Measurements from ENCODE around the gene ANKMY2.
"Not testable (repeated sequence)": the region's sequence is repeated elsewhere in the genome, so short reads cannot be mapped to it uniquely, and the experiment has no call there.

The ANKMY2 gene

GRCh38 chr7:16659854-16660497 lies 14.4 kb upstream of the ANKMY2 start:
- DNase-seq (ENCODE audit: low read depth in 2 of 2) = not testable (repeated sequence)

GRCh38 chr7:16657656-16658279 lies 12.2 kb upstream of the ANKMY2 start:
- DNase-seq (ENCODE audit: low read depth in 2 of 2) = no peak

GRCh38 chr7:16656141-16656540 lies 10.6 kb upstream of the ANKMY2 start:
- no peak for DNase-seq (ENCODE audit: low read depth in 2 of 2)

- no peak for DNase-seq (ENCODE audit: low read depth in 2 of 2)
Observed at GRCh38 chr7:16655394-16655793, 9.8 kb upstream of the ANKMY2 start.

- no peak for DNase-seq (ENCODE audit: low read depth in 2 of 2)
Observed at GRCh38 chr7:16652888-16653287, 7.3 kb upstream of the ANKMY2 start.

GRCh38 chr7:16652240-16652583 lies 6.7 kb upstream of the ANKMY2 start:
- DNase-seq (ENCODE audit: low read depth in 2 of 2) = no peak

- DNase-seq (ENCODE audit: low read depth in 2 of 2) = no peak
Observed at GRCh38 chr7:16651396-16652239, 6.1 kb upstream of the ANKMY2 start.

GRCh38 chr7:16650266-16650665 lies 4.7 kb upstream of the ANKMY2 start:
- no peak for DNase-seq (ENCODE audit: low read depth in 2 of 2)

GRCh38 chr7:16649196-16649595 lies 3.6 kb upstream of the ANKMY2 start:
- DNase-seq (ENCODE audit: low read depth in 2 of 2) = no peak

GRCh38 chr7:16648551-16648950 lies 3.0 kb upstream of the ANKMY2 start:
- DNase-seq (ENCODE audit: low read depth in 2 of 2) = no peak

GRCh38 chr7:16647435-16647960 lies 1.9 kb upstream of the ANKMY2 start:
- no peak for DNase-seq (ENCODE audit: low read depth in 2 of 2)

- no peak for DNase-seq (ENCODE audit: low read depth in 2 of 2)
Observed at GRCh38 chr7:16646472-16647072, 1.0 kb upstream of the ANKMY2 start.

GRCh38 chr7:16644636-16645592 lies 640 bp downstream of the ANKMY2 start:
- DNase-seq (ENCODE audit: low read depth in 2 of 2) = peak in 1 of 2 donors; percentile 34

GRCh38 chr7:16644157-16644556 lies 1.4 kb downstream of the ANKMY2 start:
- DNase-seq (ENCODE audit: low read depth in 2 of 2) = no peak

- no peak for DNase-seq (ENCODE audit: low read depth in 2 of 2)
Observed at GRCh38 chr7:16638282-16639280, 7.0 kb downstream of the ANKMY2 start.

- no peak for DNase-seq (ENCODE audit: low read depth in 2 of 2)
Observed at GRCh38 chr7:16637379-16637778, 8.2 kb downstream of the ANKMY2 start.

GRCh38 chr7:16636555-16637101 lies 8.9 kb downstream of the ANKMY2 start:
- DNase-seq (ENCODE audit: low read depth in 2 of 2) = no peak

GRCh38 chr7:16634271-16634738 lies 11.2 kb downstream of the ANKMY2 start:
- DNase-seq (ENCODE audit: low read depth in 2 of 2) = no peak

- DNase-seq (ENCODE audit: low read depth in 2 of 2) = no peak
Observed at GRCh38 chr7:16630654-16631053, 14.9 kb downstream of the ANKMY2 start.

All from stimulated activated CD8-positive, alpha-beta memory T cell treated with anti-CD3 and anti-CD28 coated beads, Interleukin-2, amount 100 ng/mL, for 1 hour (primary cell).